GM19043 (cell line): Measurements from ENCODE around the gene MBD2.

Experiments used
- ATAC-seq: cut with Tn5 transposase; IDR thresholded peaks from one replicate; pipeline ENCODE4 v1.9.1; 2021; ENCODE audit warnings: low read depth; ENCODE audit not compliant: unreplicated experiment

The MBD2 gene

DNA sequence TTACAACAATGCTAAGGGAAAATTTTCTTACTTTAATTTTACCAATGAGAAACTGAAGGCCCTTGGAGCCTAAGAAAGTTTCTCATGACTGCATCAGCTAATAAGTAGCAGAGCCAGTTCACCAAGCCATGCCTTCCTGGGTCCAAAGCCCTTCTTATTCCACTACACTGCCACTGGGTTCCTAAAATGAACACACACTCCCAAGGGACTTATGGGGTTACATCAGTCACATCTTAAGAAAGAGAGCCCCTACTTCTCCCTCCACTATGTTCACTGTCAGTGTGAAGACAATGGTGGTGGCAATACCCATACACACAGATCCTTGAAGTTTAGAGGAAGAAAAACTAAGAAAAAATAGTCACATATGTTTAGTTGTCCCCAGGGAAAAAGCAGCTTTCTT lies 20.6 kb downstream of the MBD2 start:
- peak; percentile 58 for ATAC-seq

DNA sequence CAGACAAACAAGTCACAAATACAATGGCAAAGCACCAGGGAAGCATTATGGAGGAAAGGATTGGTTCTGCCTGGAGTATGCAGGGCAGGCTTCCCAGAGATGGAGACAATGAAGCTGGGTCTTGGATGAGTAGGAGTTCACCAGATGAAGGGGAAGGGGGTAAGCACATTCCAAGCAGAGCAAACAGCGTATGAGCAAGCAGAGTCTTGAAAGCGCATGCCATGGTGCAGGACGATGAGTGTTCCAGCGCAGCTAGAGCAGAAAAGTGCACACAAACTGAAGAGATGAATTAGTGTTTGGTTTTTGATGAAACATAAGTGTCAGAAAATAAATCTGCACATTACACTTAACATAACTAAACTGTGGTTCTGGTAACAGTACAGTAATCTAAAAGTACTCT lies 21.6 kb downstream of the MBD2 start:
- no peak for ATAC-seq

DNA sequence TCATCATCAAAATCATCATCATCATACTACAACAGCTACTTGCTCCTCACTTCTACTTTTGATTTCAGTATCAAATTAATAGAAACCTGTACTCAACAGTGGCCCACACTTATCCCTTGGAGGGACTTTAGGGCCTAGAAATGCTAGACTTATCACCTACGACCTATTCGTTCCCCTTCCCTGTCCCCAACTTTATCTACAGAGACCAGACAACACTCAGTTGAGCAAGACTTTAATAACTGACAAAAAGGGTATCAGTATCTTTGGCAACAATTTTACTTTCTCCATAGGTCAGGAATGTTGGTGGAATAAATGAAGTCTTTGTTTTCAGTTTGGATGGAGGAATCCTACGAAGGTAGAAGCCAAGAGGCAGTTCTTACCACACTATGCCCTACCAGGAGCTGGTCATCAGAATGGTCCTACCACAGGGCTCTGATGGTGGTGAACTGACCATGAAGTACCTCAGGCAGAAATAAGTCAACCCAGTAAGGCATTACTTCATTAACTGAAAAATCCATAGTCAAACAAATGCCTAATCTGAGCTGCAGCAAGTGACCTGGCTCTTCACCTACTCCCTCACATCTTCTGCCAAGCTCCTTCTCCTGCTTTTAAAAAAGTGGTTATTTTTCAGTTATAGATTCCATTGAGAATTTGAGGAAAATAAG lies 26.6 kb downstream of the MBD2 start:
- ATAC-seq = no peak

GRCh38 chr18:54193786-54194185 lies 30.7 kb downstream of the MBD2 start:
- no peak for ATAC-seq

- ATAC-seq = no peak
These were observed 31.6 kb downstream of the MBD2 start for GRCh38 chr18:54192900-54193299.

GRCh38 chr18:54192415-54192814 lies 32.1 kb downstream of the MBD2 start:
- no peak for ATAC-seq

GRCh38 chr18:54191352-54191751 lies 33.1 kb downstream of the MBD2 start:
- no peak for ATAC-seq

- ATAC-seq = no peak
These were observed 37.1 kb downstream of the MBD2 start for GRCh38 chr18:54187372-54187771.

DNA sequence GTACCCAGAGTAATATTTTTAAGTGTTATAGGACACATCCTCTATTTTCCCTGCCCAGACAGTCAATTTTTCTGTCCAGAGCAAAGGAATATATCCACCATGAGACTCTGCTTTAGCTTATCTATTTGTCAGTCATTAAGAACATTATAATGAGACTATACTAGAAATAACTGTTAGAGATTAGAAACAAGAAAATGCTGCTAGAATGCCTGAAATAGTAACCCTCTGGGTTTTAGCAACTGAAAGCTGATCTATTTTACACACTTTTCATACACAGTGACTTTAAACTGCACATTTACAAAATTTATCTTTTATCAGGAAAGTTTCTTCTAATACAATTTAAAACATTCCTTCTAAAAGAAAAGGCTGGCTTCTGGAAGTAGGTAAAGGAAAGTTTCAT lies 39.6 kb downstream of the MBD2 start:
- no peak for ATAC-seq

- ATAC-seq = no peak
These were observed 41.1 kb downstream of the MBD2 start for GRCh38 chr18:54183390-54183789.

DNA sequence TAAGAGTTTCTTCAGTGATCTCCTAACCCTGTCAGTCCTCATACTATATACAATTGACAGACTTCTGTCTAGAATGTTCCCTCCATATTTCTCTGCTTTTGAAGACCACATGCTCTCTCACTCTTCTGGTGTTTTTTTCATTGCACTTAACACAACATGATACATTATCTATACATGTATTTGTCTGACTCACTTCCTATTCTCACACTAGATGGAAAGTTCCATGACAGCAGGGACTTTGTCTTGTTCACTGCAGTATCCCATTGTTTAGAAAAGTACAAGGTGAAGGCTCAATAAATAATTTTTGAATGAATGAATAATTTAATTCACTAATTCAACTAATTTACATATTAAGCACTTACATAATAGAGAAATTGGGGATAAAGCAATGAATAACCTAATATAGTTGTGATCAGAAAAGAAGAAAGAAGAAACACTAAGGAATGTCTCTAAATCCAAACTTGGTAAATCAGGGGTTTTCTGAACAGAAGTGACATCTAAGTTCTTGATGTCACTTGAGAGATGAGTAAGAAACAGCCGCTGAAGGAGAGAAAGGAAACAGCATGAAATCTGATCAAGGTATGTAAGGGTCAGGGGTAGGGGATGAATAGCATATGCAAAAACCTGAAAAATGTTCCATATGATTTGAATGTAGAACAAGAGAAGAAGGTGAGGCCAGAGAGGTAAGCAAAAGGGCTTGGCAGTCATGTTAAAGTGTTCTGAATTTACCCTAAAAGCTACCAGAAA lies 42.4 kb downstream of the MBD2 start:
- ATAC-seq = peak; percentile 58

DNA sequence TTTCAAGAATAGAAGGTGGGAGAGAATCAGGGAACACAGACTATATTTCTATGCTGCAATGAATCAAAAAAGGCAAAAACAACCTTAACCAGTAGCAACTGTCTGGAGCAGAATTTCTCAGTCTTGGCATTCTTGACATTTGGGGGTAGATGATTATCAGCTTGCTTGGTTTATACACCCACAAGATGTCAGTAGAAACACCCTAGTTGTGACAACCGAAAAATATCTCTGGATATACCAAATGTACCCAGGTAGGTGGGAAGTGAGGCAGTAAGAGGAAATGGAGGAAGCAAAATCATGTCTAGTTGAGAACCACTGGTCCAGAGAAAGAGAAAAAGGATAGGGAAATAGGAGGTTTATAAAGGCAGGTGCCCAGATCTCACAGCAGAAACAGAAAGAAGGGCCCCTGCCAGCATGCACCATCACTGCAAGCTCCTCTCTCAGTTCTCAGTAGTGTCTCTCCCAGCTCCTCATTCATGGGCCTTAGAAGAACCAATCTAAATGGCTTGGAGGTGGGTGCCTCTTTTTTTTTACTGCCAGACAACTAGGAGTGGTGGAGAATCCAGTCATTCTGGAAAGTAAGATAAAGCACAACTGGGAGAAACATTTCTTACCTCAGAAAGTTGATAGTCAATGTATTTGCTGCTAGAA lies 50.4 kb downstream of the MBD2 start:
- no peak for ATAC-seq

GRCh38 chr18:54173250-54173649 lies 51.2 kb downstream of the MBD2 start:
- ATAC-seq = no peak

GRCh38 chr18:54169431-54170403 lies 54.8 kb downstream of the MBD2 start:
- no peak for ATAC-seq

DNA sequence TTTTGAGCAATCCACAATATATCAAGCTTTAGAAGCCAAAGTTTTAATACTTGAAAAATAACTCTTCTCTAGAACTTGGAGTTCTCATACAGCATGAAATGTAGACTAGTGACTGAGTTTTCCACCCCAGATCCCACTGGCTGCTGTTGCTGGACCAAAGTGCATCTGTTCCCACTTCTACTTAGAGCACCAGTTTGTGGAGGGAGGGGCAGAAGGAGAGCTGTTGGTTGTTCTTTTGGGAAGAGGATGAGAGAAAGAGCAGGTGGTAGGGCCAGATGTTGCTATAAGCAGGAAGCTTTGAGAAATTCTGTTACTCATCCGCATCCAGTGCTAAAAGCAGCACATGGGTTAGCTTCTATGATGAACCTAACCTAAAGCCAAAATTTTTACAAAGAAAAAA lies 59.0 kb downstream of the MBD2 start:
- ATAC-seq = no peak

- ATAC-seq = no peak
These were observed 61.0 kb downstream of the MBD2 start for GRCh38 chr18:54163453-54163852.

DNA sequence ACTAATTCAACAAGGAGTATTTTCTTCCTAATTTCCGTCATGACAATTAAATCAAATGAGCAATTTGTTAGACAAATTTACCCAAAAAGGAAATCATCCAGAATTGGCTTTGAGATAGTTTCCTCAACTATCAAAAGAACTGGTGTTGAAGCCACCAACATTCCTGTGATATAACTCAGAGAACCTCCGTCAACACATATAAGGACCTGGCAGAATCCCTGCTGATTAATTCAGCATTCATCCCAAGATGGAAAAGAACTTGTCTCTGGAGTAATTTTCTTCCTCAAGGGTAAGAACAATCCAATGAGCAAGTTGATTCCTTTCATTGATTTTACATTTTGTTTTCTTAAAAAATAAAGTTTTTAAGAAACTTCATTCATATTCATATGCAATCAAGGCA lies 62.0 kb downstream of the MBD2 start:
- ATAC-seq = no peak

GRCh38 chr18:54161267-54161666 lies 63.2 kb downstream of the MBD2 start:
- ATAC-seq = no peak

DNA sequence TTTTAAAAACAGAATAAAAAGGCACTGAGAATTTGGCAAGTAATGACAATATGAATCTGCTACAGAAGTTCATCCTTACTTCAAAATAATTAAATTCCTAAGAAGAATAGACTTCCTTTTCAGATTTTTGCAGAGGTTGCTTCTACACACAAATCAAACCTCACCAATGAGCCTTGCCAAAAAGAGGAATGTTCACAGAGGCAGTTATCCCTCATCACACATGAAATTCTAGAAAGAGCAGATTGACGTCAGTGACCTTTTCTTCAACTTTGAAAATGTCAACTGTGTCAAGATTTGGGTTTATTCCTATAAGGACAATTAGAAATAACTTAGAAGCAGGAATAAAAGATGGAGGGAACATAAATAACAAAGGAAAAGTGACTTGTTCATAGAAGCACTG lies 64.6 kb downstream of the MBD2 start:
- ATAC-seq = no peak

GRCh38 chr18:54157646-54158385 lies 66.7 kb downstream of the MBD2 start:
- no peak for ATAC-seq
